Fibroblast of lung (primary cell): ENCODE data around the gene C1S.

ENCODE experiments used
- CTCF ChIP-seq, 2 donors: IDR thresholded peaks in 1 of 2; conservative IDR thresholded peaks in 1 of 2; 1 replicate in 1 of 2; 2 replicates in 1 of 2; pipeline ENCODE4 v1.5.1; 2011 to 2012; ENCODE audit warnings: low read length in 2 of 2, control low read depth in 1 of 2, inconsistent platforms in 1 of 2, low read depth in 1 of 2, mild to moderate bottlenecking in 1 of 2
- EZH2 ChIP-seq: IDR thresholded peaks from 2 replicates; pipeline ENCODE4 v1.5.1; 2012; ENCODE audit warnings: low read length, control low read depth, mild to moderate bottlenecking; ENCODE audit errors: missing control alignments

- TF ChIP-seq EZH2 = no peak
- TF ChIP-seq CTCF (conservative IDR thresholded peaks at IDR 0.05 in 1 of 2, IDR thresholded peaks at IDR 0.05 in 1 of 2; ENCODE audit: low read depth in 1 of 2, low read length in 2 of 2) = no peak
These were observed 42.6 kb upstream of the C1S start for GRCh38 chr12:7017870-7018349.
